OCI-LY1 (cell line): Measurements from ENCODE around the gene SSBP3.

Experiments
- EZH2 ChIP-seq: fragments of 200-600 bp; sonication (generic), shearing (Covaris generic); IDR thresholded peaks from 2 replicates; pipeline ENCODE4 v1.8.0; 2017; ENCODE audit warnings: borderline replicate concordance, mixed run types, mild to moderate bottlenecking, antibody characterized with exemption, low read length, moderate library complexity, mixed read lengths
- TF ChIP-seq, protein P1 (sequence below): fragments of 200-600 bp; sonication (generic), shearing (Covaris generic); IDR thresholded peaks from 2 replicates; pipeline ENCODE4 v1.5.1; 2017; ENCODE audit warnings: mild to moderate bottlenecking, antibody characterized with exemption, low read length, moderate library complexity, mixed read lengths

DNA sequence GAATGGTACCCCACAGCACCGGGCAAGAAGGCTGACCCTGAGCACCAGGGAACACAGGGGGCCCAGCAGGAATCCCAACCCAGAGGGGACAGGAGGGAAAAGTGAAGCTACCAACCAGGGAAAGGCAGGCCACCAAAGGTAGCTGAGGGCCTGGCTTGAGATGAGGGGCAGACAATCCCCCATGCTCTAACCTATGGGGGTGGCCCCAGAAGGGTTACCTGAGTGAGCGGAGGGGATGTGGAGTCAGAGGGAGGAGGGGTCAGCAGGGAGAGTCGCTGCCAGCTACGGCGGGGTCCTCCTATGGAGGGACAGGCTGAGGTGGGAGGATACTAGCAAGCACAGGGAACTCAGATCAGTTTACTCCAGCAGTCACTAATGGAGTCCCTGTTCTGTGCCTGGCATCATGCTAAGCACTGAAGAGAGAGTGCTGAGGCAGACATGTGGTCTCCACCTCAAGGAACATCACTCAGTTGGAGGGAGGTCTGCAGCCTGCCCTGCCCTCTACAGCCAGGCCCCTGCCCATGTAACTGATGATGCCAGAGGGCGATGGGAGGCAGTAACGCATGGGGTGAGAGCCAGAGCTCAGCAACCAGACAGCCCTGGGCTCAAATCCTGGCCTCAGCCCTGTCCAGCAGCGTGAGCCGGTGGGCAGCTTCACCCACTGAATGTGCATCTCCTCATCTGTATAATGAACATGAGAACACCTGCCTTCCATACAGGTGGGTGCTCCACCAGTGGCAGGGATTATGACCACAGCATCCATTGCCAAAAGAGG lies 227.7 kb downstream of the SSBP3 start:
- TF ChIP-seq, protein P1, sequence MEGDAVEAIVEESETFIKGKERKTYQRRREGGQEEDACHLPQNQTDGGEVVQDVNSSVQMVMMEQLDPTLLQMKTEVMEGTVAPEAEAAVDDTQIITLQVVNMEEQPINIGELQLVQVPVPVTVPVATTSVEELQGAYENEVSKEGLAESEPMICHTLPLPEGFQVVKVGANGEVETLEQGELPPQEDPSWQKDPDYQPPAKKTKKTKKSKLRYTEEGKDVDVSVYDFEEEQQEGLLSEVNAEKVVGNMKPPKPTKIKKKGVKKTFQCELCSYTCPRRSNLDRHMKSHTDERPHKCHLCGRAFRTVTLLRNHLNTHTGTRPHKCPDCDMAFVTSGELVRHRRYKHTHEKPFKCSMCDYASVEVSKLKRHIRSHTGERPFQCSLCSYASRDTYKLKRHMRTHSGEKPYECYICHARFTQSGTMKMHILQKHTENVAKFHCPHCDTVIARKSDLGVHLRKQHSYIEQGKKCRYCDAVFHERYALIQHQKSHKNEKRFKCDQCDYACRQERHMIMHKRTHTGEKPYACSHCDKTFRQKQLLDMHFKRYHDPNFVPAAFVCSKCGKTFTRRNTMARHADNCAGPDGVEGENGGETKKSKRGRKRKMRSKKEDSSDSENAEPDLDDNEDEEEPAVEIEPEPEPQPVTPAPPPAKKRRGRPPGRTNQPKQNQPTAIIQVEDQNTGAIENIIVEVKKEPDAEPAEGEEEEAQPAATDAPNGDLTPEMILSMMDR: no peak
- no peak for TF ChIP-seq EZH2
